Measurements from ENCODE around the gene PDZRN4.
"Not testable (repeated sequence)": the region's sequence is repeated elsewhere in the genome, so short reads cannot be mapped to it uniquely, and the experiment has no call there.

Gene PDZRN4

GRCh38 chr12:41287500-41288141 is 99.5 kb downstream of the PDZRN4 start:
- no peak for DNase-seq

- no peak for DNase-seq
Measured at GRCh38 chr12:41288142-41288811, 100.2 kb downstream of the PDZRN4 start.

GRCh38 chr12:41289501-41289900 is 101.4 kb downstream of the PDZRN4 start:
- DNase-seq, result no peak

- no peak for DNase-seq
Measured at GRCh38 chr12:41293011-41293410, 104.9 kb downstream of the PDZRN4 start.

- DNase-seq, result no peak
Measured at GRCh38 chr12:41293461-41293860, 105.3 kb downstream of the PDZRN4 start.

- DNase-seq, result no peak
Measured at GRCh38 chr12:41302979-41303403, 114.9 kb downstream of the PDZRN4 start.

- DNase-seq, result no peak
Measured at GRCh38 chr12:41304526-41304925, 116.4 kb downstream of the PDZRN4 start.

GRCh38 chr12:41310367-41310766 is 122.2 kb downstream of the PDZRN4 start:
- no peak for DNase-seq

- no peak for DNase-seq
Measured at GRCh38 chr12:41311883-41312282, 123.8 kb downstream of the PDZRN4 start.

GRCh38 chr12:41312451-41312850 is 124.3 kb downstream of the PDZRN4 start:
- DNase-seq, result not testable (repeated sequence)

GRCh38 chr12:41325336-41325735 is 137.2 kb downstream of the PDZRN4 start:
- no peak for DNase-seq

GRCh38 chr12:41327096-41327895 is 139.2 kb downstream of the PDZRN4 start:
- no peak for DNase-seq

GRCh38 chr12:41333974-41334373 is 145.9 kb downstream of the PDZRN4 start:
- no peak for DNase-seq

- no peak for DNase-seq
Measured at GRCh38 chr12:41334390-41334789, 146.3 kb downstream of the PDZRN4 start.

- DNase-seq, result no peak
Measured at GRCh38 chr12:41336041-41336549, 148.0 kb downstream of the PDZRN4 start.

GRCh38 chr12:41339784-41340183 is 151.7 kb downstream of the PDZRN4 start:
- DNase-seq, result no peak

GRCh38 chr12:41344776-41345470 is 156.8 kb downstream of the PDZRN4 start:
- no peak for DNase-seq

GRCh38 chr12:41348198-41348597 is 160.1 kb downstream of the PDZRN4 start:
- no peak for DNase-seq

- no peak for DNase-seq
Measured at GRCh38 chr12:41356181-41356580, 168.1 kb downstream of the PDZRN4 start.

GRCh38 chr12:41361738-41362137 is 173.6 kb downstream of the PDZRN4 start:
- DNase-seq, result no peak

- no peak for DNase-seq
Measured at GRCh38 chr12:41362510-41362909, 174.4 kb downstream of the PDZRN4 start.

GRCh38 chr12:41362931-41363330 is 174.8 kb downstream of the PDZRN4 start:
- DNase-seq, result no peak

GRCh38 chr12:41364211-41364610 is 176.1 kb downstream of the PDZRN4 start:
- no peak for DNase-seq

All from NCI-H526 treated with DMSO at 0.1 percent for 48 hours (cell line).